Kidney (tissue), 14 donors: ENCODE results near the gene HTT-AS. TPM values are rescaled to one million over a fixed set of nuclear protein-coding genes. Genes with fewer than 3 reads are reported as not detected.

Experiments used
- DNase-seq, 5 donors: peaks; one replicate each; pipeline ENCODE4 v3.0.0-alpha.2; 2013 to 2020
- FAIRE-seq: peaks from 2 replicates; lab custom pipeline; 2012; peaks lifted over from hg19 to GRCh38; lab: Jason Lieb, UNC
- H3K27ac ChIP-seq, 2 donors: one replicate each; pipeline ENCODE4 v1.7.0; 2013; ENCODE audit warnings: low read depth in 2 of 2, low read length in 2 of 2, inconsistent platforms in 1 of 2
- H3K27me3 ChIP-seq: one replicate; pipeline ENCODE4 v1.7.1; 2013; ENCODE audit warnings: low read length, inconsistent platforms; ENCODE audit not compliant: control insufficient read depth, insufficient read depth
- H3K36me3 ChIP-seq, 3 donors: one replicate each; pipeline versions ENCODE4 v1.7.0 to v1.7.1; 2013; ENCODE audit warnings: low read length in 3 of 3, control low read depth in 1 of 3, inconsistent platforms in 1 of 3; ENCODE audit not compliant: insufficient read depth in 3 of 3, control insufficient read depth in 2 of 3
- H3K4me1 ChIP-seq, 3 donors: one replicate each; pipeline versions ENCODE4 v1.7.0 to v1.7.1; 2013; ENCODE audit warnings: low read length in 3 of 3, inconsistent platforms in 1 of 3, low read depth in 1 of 3; ENCODE audit not compliant: control insufficient read depth in 2 of 3, insufficient read depth in 2 of 3
- H3K4me3 ChIP-seq, 3 donors: one replicate each; pipeline versions ENCODE4 v1.7.0 to v1.8.1; 2013; ENCODE audit warnings: low read length in 3 of 3, control low read depth in 1 of 3, inconsistent platforms in 1 of 3
- H3K9ac ChIP-seq, 3 donors: one replicate each; pipeline versions ENCODE4 v1.7.0 to v1.7.1; 2013; ENCODE audit warnings: low read length in 3 of 3, control low read depth in 1 of 3, inconsistent platforms in 1 of 3
- H3K9me3 ChIP-seq, 3 donors: one replicate each; pipeline versions ENCODE4 v1.7.0 to v1.7.1; 2013; ENCODE audit warnings: low read length in 3 of 3, control low read depth in 1 of 3, inconsistent platforms in 1 of 3; ENCODE audit not compliant: control insufficient read depth in 2 of 3, insufficient read depth in 1 of 3
- intact Hi-C: fragments of 100-400 bp; cut with DNase I; formaldehyde crosslinking; loops from one replicate; pipeline ENCODE4 v1.11.1; 2022
- polyA plus RNA-seq: library from polyadenylated mRNA; stranded (reverse); fragments of 350-450 nt; fragmentation: Illumina TruSeq; extraction: RNeasy Lipid Tissue Mini Kit (QIAGEN cat#74804); gene quantifications from one replicate; pipeline ENCODE4 v1.2.3, GENCODE V29; 2014; ENCODE audit warnings: low read depth, low replicate concordance; ENCODE audit not compliant: insufficient read depth
- total RNA-seq: library from RNA; stranded (reverse); fragmentation: NEBNext Ultra II Directional; extraction: Animal tissue kit (Norgen Biotek cat#: 25700); gene quantifications from one replicate; pipeline ENCODE4 v1.2.1, GENCODE V29; 2021
- TF ChIP-seq, protein P1 (sequence below): IDR thresholded peaks from 3 replicates; pipeline ENCODE4 v1.5.1; 2012; ENCODE audit warnings: mild to moderate bottlenecking, moderate library complexity, borderline replicate concordance; ENCODE audit not compliant: insufficient read depth; ENCODE audit errors: extremely low read depth
- donor health status: control.
- donor health status: control.
- donor health status: control.
- donor health status: control.
- donor health status: control.
- donor health status: DM: yes; HTN: yes; CAD: no.
- donor health status: Normal renal cell carcinoma (clear cell type).

The HTT-AS gene
- total and polyA plus RNA-seq, 2 donors from 2014 or later, result not detected

DNA sequence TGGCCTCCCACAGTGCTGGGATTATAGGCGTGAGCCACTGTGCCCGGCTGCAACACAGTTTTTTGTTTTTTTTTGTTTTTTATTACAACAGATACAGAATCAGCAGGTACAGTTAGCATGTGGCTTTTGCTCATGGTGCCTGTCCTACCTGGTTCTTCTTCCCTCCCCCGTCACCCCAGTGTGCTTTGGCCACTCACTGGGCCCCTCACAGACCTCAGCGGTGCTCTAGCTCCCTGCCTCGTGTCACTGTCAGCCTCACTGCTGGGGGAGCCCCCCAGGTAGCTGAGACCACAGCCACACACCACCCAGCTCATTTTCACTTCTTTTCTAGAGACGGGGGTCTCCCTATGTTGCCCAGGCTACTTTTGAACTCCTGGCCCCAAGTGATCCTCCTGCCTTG, 38.7 kb downstream of the HTT-AS start:
- FAIRE-seq, result no peak
- DNase-seq, result no peak
- Histone ChIP-seq H3K9me3 (no peaks in the 10 kb centered on the region), H3K9ac (no peak overlapping the region), H3K27me3 (no peaks in the 10 kb centered on the region), H3K4me1 (peaks cover 0 to 2% (median 0%) of the 10 kb centered on the region in 3 donors), H3K4me3 (no peak overlapping the region), H3K36me3 (no peaks in the 10 kb centered on the region), H3K27ac (no peak overlapping the region)
- intact Hi-C loops, result no loop called here
- TF ChIP-seq, protein P1, sequence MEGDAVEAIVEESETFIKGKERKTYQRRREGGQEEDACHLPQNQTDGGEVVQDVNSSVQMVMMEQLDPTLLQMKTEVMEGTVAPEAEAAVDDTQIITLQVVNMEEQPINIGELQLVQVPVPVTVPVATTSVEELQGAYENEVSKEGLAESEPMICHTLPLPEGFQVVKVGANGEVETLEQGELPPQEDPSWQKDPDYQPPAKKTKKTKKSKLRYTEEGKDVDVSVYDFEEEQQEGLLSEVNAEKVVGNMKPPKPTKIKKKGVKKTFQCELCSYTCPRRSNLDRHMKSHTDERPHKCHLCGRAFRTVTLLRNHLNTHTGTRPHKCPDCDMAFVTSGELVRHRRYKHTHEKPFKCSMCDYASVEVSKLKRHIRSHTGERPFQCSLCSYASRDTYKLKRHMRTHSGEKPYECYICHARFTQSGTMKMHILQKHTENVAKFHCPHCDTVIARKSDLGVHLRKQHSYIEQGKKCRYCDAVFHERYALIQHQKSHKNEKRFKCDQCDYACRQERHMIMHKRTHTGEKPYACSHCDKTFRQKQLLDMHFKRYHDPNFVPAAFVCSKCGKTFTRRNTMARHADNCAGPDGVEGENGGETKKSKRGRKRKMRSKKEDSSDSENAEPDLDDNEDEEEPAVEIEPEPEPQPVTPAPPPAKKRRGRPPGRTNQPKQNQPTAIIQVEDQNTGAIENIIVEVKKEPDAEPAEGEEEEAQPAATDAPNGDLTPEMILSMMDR, result no peak

DNA sequence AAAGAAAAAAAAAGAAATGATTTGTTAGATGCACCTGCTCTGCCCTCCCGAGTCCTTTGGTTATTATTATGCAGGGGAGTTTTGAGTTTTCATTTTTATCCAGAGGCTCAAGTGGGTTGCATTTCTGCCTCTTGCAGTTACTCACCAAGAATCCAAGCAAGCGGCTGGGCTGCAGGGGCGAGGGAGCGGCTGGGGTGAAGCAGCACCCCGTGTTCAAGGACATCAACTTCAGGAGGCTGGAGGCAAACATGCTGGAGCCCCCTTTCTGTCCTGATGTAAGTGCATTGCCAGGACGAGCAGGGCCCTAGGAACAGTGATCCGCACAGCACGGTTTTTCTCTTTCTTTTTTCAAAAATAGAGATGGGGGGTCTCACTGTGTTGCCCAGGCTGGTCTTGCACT, 39.1 kb downstream of the HTT-AS start:
- H3K9me3 ChIP-seq, result no peaks in the 10 kb centered on the region
- H3K4me1 ChIP-seq, result peaks cover 0 to 2% (median 0%) of the 10 kb centered on the region in 3 donors
- intact Hi-C loops, result no loop called here
- H3K4me3 ChIP-seq, result no peak overlapping the region
- H3K27me3 ChIP-seq, result no peaks in the 10 kb centered on the region
- TF ChIP-seq, protein P1, result no peak
- no peaks in the 10 kb centered on the region for H3K36me3 ChIP-seq
- no peak overlapping the region for H3K9ac ChIP-seq
- no peak for FAIRE-seq
- no peak overlapping the region for H3K27ac ChIP-seq
- DNase-seq, result no peak

DNA sequence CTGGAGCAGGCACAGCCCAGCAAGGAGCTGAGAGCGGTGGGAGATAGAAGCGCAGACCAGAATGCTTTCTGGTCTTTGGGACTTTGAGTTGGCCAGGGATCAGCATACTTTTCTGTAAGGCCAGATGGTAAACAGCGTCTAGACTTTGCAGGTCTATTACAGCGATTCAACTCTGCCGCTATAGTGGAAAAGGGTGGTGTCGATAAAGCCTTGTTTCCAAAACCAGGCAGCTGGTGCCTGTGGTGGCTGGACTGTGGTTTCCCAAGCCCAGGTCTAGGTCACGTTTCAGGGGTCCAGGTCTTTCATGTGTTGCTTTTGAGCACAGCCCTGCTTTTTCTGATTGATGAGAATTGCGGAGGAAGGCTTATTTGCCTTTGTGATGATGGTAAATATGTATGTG, 40.1 kb downstream of the HTT-AS start:
- peaks cover 0 to 2% (median 0%) of the 10 kb centered on the region in 3 donors for H3K4me1 ChIP-seq
- no peak overlapping the region for H3K9ac ChIP-seq
- H3K9me3 ChIP-seq, result no peaks in the 10 kb centered on the region
- no peaks in the 10 kb centered on the region for H3K27me3 ChIP-seq
- intact Hi-C loops, result no loop called here
- TF ChIP-seq, protein P1, result no peak
- DNase-seq, result no peak
- H3K36me3 ChIP-seq, result no peaks in the 10 kb centered on the region
- no peak for FAIRE-seq
- H3K4me3 ChIP-seq, result no peak overlapping the region
- no peak overlapping the region for H3K27ac ChIP-seq
